SIG-M5 (cell line): ENCODE measurements around the gene PRMT9.
A peak's percentile ranks its signal among the peaks of the same experiment; 100 is the strongest.

Experiments
- DNase-seq: peaks from one replicate; lab custom pipeline; 2025; lab: John Stamatoyannopoulos, UW

Gene PRMT9

DNA sequence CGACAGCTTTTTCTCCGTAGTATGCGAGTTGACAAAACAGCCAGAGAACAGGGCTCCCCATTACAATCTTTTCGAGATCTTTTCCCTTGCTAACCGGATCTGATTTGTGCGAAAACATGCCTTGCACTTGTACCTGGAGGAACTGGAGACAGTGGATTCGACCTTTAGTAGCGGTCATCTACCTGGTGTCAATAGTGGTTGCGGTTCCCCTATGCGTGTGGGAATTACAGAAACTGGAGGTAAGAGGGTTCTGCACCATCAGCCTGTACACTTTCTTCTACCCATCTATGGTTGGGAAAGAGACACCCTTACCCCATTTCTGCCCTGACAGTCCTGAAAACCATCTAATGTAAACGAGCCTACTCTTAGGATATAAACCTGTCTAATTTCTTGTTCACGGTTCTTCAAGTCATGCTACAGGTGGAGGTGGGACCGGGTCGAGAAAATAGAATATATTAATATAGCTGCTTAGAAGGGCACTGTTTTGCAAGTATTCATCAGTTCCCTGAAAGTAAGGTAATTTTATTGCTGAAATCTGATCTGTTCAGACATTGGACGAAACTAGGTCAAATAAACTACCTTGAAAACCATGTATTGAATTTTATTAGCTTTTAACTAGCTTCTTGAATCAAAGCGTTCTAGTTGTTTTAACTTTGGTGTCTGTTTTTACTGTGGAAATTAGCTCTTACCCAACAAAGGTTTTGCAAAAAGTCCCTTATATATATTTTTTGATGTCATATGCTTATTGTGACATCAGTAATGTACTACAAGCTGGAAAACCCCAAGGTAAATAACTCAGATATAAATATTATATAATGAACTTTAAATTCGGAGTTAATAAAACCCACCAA, 65.9 kb downstream of the PRMT9 start:
- DNase-seq, result no peak

GRCh38 chr4:147617173-147617840, 66.7 kb downstream of the PRMT9 start, which contains the start of gene TMEM184C:
TSS of gene TMEM184C (plus strand) at chr4:147617397. CDS start at chr4:147617957, 560 bp downstream.
- DNase-seq, result peak; percentile 60

- DNase-seq, result no peak
These were observed 67.2 kb downstream of the PRMT9 start for GRCh38 chr4:147616849-147617172.

- no peak for DNase-seq
These were observed 73.3 kb downstream of the PRMT9 start for GRCh38 chr4:147610686-147611085.

DNA sequence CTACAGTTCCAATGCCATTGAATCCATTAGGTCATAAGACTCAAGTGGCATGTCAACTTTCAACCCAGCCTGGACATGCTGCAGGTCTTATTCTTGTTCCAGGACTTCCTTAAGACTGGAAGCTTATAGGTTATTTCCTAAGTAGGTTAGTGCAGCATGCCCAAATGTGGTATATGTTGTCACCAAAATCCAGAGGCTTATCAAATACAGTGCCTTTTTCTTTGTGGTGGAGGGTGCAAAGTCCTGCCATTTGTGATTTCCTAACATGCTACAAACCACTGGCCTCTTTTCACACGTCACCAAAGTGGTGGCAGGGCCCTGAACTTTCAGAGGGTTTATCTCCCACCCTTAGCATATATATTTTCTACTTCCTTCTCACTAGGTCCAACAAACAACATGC, 76.5 kb downstream of the PRMT9 start:
- DNase-seq, result no peak

DNA sequence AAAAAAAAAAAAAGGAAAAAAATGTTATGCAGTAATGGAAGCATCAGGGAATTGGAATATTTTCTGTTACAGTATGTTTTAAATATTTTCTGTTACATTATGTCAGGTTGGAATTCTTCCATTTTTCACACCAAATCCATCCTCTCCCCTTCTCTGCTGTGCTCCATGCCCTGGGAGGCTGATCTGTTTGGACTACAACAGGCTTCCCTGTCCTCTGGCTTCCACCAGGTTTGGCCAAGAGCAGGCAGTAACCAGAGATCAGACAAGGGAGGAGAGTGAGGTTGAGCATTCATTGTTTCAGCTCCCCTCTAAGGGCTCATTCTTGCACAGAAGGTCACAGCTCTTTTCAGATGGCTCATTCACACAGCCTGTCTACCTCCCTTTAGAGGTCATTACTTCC, 78.5 kb downstream of the PRMT9 start:
- DNase-seq, result no peak

GRCh38 chr4:147599769-147600168, 84.2 kb downstream of the PRMT9 start:
- DNase-seq, result no peak

DNA sequence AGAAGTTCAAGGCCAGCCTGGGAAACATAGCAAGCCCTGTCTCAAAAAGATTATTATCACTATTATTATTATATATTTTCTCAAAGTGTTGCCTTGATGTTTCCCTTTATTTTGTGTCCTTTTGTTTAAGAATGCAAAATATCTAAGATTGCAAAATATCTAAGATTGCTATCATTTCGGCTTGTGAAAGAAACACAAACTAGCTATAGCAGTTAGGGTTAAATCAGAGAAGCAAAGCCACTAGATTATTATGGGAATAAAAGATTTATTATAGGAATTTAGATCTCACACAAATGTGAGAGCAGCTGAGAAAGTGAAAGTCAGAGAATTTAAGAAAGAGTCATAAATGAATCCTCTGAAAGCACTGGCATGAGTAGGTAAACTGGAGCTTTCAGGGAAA, 84.8 kb downstream of the PRMT9 start:
- DNase-seq, result no peak

GRCh38 chr4:147597561-147597960, 86.4 kb downstream of the PRMT9 start:
- DNase-seq, result no peak

DNA sequence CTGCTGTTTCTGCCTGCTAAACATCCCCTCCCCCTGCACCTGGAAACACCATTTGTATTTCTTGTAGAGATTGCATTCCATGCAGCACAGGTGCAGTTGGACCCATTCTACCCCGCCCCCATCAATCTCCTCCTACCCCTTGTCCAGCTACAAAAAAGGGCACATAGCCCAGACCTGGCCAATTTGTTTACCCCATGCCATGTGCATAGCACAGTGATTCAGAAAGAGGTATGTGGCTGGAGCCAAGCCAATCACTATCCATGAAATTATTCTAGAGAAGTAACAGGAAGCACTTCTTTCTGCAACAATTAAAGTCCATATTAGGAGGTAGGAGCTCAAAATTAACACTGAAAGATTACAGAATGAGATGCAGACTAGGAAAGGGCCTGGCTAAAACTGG, 87.0 kb downstream of the PRMT9 start:
- DNase-seq, result no peak

DNA sequence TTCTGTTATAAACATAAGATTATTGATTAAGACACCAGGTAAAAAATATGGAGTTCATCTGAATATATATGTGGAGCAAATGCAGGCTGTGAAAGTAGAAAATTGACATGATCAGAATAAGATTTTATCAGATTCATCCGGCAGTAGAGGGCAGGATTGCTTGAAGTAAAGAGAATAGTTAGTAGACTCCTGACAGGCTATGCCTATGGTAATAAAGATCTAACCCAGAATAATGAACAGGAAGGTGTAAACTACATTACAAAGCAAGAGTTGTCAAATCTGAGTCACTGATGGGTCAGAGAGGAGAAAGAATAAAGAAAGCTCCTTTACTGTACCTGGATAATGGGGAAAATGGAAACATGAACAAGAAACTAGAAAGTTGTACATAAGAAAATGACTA, 87.6 kb downstream of the PRMT9 start:
- no peak for DNase-seq

- DNase-seq, result no peak
These were observed 89.4 kb downstream of the PRMT9 start for GRCh38 chr4:147594578-147594977.

DNA sequence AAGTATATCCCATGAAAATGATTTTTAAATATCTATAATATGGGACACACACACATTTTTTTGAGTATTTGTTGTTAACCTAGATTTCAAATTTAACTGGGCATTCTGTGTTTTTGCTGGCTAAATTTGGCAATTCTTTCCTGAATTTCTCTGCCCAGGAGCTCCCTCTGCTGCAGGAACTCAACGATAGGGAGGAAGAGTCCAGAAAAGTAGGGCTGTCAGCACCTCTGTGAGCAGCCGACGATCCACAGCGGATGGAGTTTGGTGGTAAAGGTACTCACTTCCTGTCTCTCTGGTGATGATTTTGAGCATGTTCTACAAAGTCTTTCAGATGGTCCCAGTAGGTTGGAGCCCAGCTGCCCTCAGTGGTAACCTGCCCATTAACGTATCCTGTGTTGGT, 89.9 kb downstream of the PRMT9 start:
- DNase-seq, result no peak

- DNase-seq, result no peak
These were observed 92.9 kb downstream of the PRMT9 start for GRCh38 chr4:147591106-147591505.

DNA sequence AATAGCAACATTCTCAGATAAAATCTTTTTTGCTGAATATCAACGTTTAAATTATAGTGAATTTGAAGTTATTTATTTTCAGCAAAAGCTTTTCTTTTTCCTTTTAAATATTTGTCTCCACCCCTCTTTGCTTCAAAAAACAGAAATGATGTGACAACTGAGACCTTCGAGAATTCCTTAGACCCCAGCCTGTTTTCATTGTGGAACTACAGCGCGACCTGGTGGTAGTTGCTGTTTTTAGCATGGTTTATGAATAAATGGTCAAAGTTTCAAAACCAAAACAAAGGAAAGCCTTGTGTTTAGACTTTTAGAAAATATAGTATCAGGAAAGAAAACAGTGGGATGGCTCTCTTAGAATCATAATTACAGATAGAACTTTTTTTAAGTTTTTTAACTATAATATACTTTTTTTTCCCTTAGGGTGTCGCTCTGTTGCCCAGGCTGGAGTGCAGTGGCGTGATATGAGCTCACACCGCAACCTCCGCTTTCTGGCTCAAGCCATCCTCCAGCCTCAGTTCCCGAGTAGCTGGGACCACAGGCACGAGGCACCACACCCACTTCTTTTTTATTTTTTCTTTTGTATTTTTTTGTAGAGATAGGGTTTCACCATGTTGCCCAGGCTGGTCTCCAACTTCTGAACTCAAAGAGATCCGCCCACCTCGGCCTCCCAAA, 93.6 kb downstream of the PRMT9 start:
- DNase-seq, result no peak

- DNase-seq, result no peak
These were observed 94.4 kb downstream of the PRMT9 start for GRCh38 chr4:147589586-147589985.
